Keratinocyte (primary cell): ENCODE measurements around the gene SMARCC1. TPM values are rescaled to one million over a fixed set of nuclear protein-coding genes. Genes with fewer than 3 reads are reported as not detected.

ENCODE experiments used
- DNase-seq: peaks from one replicate; pipeline ENCODE4 v3.0.0-alpha.2; 2011; ENCODE audit warnings: low read depth, missing footprints, low spot score
- FAIRE-seq: peaks from 2 replicates; lab custom pipeline; 2011; peaks lifted over from hg19 to GRCh38; lab: Jason Lieb, UNC
- H2AFZ ChIP-seq: 2 replicates; pipeline ENCODE4 v1.6.0; 2012; ENCODE audit warnings: low read length, control low read depth, inconsistent platforms; ENCODE audit not compliant: control insufficient read depth
- H3K27ac ChIP-seq: 2 replicates; pipeline ENCODE4 v1.5.1; 2011; ENCODE audit warnings: low read length; ENCODE audit not compliant: control insufficient read depth, insufficient read depth
- H3K27me3 ChIP-seq: 3 replicates; pipeline ENCODE4 v1.6.0; 2011; ENCODE audit warnings: low read length; ENCODE audit not compliant: control insufficient read depth, insufficient read depth; ENCODE audit errors: extremely low read depth
- H3K36me3 ChIP-seq, 2 experiments: 2 replicates in 1 of 2; 3 replicates in 1 of 2; pipeline ENCODE4 v1.5.1; 2011; ENCODE audit warnings: low read length in 2 of 2, mild to moderate bottlenecking in 1 of 2; ENCODE audit not compliant: control insufficient read depth in 2 of 2, insufficient read depth in 2 of 2; ENCODE audit errors: extremely low read depth in 1 of 2
- H3K4me1 ChIP-seq: 3 replicates; pipeline ENCODE4 v1.5.1; 2011; ENCODE audit warnings: low read length; ENCODE audit not compliant: control insufficient read depth, insufficient read depth; ENCODE audit errors: extremely low read depth
- H3K4me2 ChIP-seq: 3 replicates; pipeline ENCODE4 v1.6.0; 2011; ENCODE audit warnings: low read depth, low read length; ENCODE audit not compliant: control insufficient read depth, insufficient read depth; ENCODE audit errors: extremely low read depth
- H3K4me3 ChIP-seq, 3 experiments: fragments of 200-600 bp in 1 of 3; sonication (generic) in 1 of 3; 2 replicates in 2 of 3; 3 replicates in 1 of 3; pipeline ENCODE4 v1.5.1; 2011 to 2016; ENCODE audit warnings: low read length in 3 of 3, mild to moderate bottlenecking in 3 of 3, control low read depth in 2 of 3, inconsistent platforms in 1 of 3, low read depth in 1 of 3, mixed read lengths in 1 of 3, mixed run types in 1 of 3, moderate library complexity in 1 of 3; ENCODE audit not compliant: control insufficient read depth in 2 of 3, insufficient read depth in 2 of 3; ENCODE audit errors: extremely low read depth in 1 of 3
- H3K79me2 ChIP-seq: 2 replicates; pipeline ENCODE4 v1.6.0; 2012; ENCODE audit warnings: low read length; ENCODE audit not compliant: control insufficient read depth, insufficient read depth
- H3K9ac ChIP-seq: 3 replicates; pipeline ENCODE4 v1.6.0; 2011; ENCODE audit warnings: low read length; ENCODE audit not compliant: control insufficient read depth, insufficient read depth; ENCODE audit errors: extremely low read depth
- H3K9me1 ChIP-seq: 3 replicates; pipeline ENCODE4 v1.6.0; 2011; ENCODE audit warnings: low read length; ENCODE audit not compliant: control insufficient read depth, insufficient read depth; ENCODE audit errors: extremely low read depth
- H3K9me3 ChIP-seq: 2 replicates; pipeline ENCODE4 v1.5.1; 2012; ENCODE audit warnings: low read depth, low read length; ENCODE audit not compliant: control insufficient read depth
- H4K20me1 ChIP-seq: 3 replicates; pipeline ENCODE4 v1.6.0; 2011; ENCODE audit warnings: low read length; ENCODE audit not compliant: control insufficient read depth, insufficient read depth; ENCODE audit errors: extremely low read depth
- EZH2 ChIP-seq: IDR thresholded peaks from one replicate; pipeline ENCODE4 v1.6.1; 2012; ENCODE audit warnings: inconsistent platforms, mild to moderate bottlenecking, low read length, moderate library complexity
- dilution Hi-C: fragments of 300-500 bp; cut with MboI; formaldehyde crosslinking; loops from one replicate; pipeline ENCODE4 v1.7.0; 2020; ENCODE audit warnings: low sequenced_read_pairs; ENCODE audit not compliant: extremely low pct_ligation_motif_present
- polyA plus RNA-seq, 5 experiments: library from polyadenylated mRNA; depleted of rRNA in 3 of 5; stranded (reverse) in 3 of 5; stranded (forward) in 1 of 5; unstranded in 1 of 5; fragments of >200 nt; gene quantifications; 1 replicate in 1 of 5; 2 replicates in 3 of 5; 3 replicates in 1 of 5; pipeline versions ENCODE4 v1.2.1 to v1.2.3, GENCODE V29; 2011 to 2012; ENCODE audit warnings: missing spikeins in 2 of 5, low read depth in 1 of 5, low replicate concordance in 1 of 5
- TF ChIP-seq, protein P1 (sequence below), 3 experiments: IDR thresholded peaks in 1 of 3; conservative IDR thresholded peaks in 1 of 3; optimal IDR thresholded peaks in 1 of 3; 2 replicates in 2 of 3; 3 replicates in 1 of 3; pipeline versions ENCODE3 to v1.5.1; 2011; ENCODE audit warnings: low read length in 3 of 3, mild to moderate bottlenecking in 3 of 3, moderate library complexity in 2 of 3, control low read depth in 1 of 3, inconsistent platforms in 1 of 3; ENCODE audit not compliant: insufficient read depth in 2 of 3; ENCODE audit errors: extremely low read depth in 1 of 3

SMARCC1 gene
- polyA plus RNA-seq, 1 donor (not counting 4 experiments of a cell fraction or from before 2014, with no cell fraction given), result 39.7 TPM

DNA sequence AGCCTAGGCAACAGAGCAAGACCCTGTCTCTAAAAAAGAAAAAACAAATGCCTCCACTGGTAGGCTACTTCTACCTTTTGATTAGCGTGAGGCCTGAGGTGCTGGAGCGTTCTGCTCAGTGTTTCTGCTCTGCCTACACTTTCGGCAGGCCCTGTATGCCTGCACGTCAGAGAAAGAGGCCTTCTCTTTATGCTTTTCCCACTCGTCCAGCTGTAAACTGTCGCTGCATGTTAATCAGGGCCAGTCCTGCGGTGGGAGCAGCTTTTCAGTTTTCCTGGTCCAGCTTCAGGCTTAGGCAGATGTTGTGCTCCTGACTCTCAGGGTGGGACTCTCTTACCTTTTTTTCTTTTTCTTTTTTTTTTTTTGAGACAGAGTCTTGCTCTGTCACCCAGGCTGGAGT, 228.3 kb downstream of the SMARCC1 start:
- no peak for FAIRE-seq

DNA sequence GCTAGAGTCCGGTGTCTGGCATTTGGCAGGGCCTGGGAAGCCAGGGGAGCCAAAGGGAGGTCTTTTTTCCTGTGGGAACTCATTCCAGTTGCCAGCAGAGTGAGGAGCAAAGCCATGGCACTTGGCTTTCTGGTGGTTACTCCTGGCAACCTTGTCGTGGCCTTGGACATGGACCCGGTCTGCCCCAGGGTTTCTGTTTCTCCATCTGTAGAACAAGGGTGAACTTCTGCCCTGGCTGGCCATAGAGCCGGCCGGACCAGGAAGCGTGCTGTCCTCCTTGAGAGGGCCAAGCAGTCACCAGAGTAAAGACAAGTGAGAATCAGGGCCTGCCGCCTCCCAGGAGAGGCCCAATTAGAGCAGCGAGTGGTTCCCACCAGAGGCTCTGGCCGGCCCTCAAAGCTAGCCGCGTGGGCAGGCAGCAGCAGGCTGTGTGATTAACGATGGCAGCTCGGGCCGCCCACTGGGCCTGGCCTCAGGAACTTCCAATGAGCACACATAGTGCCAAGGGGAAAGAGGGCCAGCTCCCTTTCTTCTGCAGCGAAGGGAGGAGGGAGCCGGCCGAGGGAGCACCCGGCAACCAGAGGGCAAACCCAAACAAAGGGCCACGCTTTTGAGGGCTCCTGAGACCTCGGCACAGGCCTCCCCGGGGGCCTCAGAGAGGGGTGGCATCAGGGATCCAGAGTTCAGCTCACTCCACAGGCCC, 239.1 kb downstream of the SMARCC1 start:
- no peak for DNase-seq
- no peaks in the 10 kb centered on the region for H3K9me1 ChIP-seq
- dilution Hi-C loops, result no loop called here
- no peaks in the 10 kb centered on the region for H3K79me2 ChIP-seq
- no peak overlapping the region for H2AFZ ChIP-seq
- no peak overlapping the region for H3K4me3 ChIP-seq
- no peak overlapping the region for H3K27ac ChIP-seq
- H4K20me1 ChIP-seq, result no peaks in the 10 kb centered on the region
- no peak overlapping the region for H3K9ac ChIP-seq
- no peak for TF ChIP-seq EZH2
- TF ChIP-seq, protein P1, sequence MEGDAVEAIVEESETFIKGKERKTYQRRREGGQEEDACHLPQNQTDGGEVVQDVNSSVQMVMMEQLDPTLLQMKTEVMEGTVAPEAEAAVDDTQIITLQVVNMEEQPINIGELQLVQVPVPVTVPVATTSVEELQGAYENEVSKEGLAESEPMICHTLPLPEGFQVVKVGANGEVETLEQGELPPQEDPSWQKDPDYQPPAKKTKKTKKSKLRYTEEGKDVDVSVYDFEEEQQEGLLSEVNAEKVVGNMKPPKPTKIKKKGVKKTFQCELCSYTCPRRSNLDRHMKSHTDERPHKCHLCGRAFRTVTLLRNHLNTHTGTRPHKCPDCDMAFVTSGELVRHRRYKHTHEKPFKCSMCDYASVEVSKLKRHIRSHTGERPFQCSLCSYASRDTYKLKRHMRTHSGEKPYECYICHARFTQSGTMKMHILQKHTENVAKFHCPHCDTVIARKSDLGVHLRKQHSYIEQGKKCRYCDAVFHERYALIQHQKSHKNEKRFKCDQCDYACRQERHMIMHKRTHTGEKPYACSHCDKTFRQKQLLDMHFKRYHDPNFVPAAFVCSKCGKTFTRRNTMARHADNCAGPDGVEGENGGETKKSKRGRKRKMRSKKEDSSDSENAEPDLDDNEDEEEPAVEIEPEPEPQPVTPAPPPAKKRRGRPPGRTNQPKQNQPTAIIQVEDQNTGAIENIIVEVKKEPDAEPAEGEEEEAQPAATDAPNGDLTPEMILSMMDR (optimal IDR thresholded peaks at IDR 0.05 in 1 of 3, IDR thresholded peaks at IDR 0.05 in 1 of 3, conservative IDR thresholded peaks at IDR 0.05 in 1 of 3; ENCODE audit: extremely low read depth in 1 of 3, insufficient read depth in 2 of 3, low read length in 3 of 3), result no peak
- no peak for FAIRE-seq
- no peaks in the 10 kb centered on the region for H3K4me1 ChIP-seq
- no peak overlapping the region for H3K4me2 ChIP-seq
- no peaks in the 10 kb centered on the region for H3K9me3 ChIP-seq
- H3K36me3 ChIP-seq, result no peaks in the 10 kb centered on the region
- H3K27me3 ChIP-seq, result no peaks in the 10 kb centered on the region

More for the DNA sequence above, 228.3 kb downstream of the SMARCC1 start:
- H4K20me1 ChIP-seq, result no peaks in the 10 kb centered on the region
- dilution Hi-C loops, result no loop called here
- DNase-seq, result no peak
- no peak overlapping the region for H3K4me2 ChIP-seq
- no peaks in the 10 kb centered on the region for H3K36me3 ChIP-seq
- no peak overlapping the region for H3K9ac ChIP-seq
- no peaks in the 10 kb centered on the region for H3K27me3 ChIP-seq
- H3K4me3 ChIP-seq, result no peak overlapping the region
- H3K27ac ChIP-seq, result no peak overlapping the region
- no peak for TF ChIP-seq EZH2
- TF ChIP-seq, protein P1 (optimal IDR thresholded peaks at IDR 0.05 in 1 of 3, IDR thresholded peaks at IDR 0.05 in 1 of 3, conservative IDR thresholded peaks at IDR 0.05 in 1 of 3; ENCODE audit: extremely low read depth in 1 of 3, insufficient read depth in 2 of 3, low read length in 3 of 3), result no peak
- H3K4me1 ChIP-seq, result no peaks in the 10 kb centered on the region
- H2AFZ ChIP-seq, result no peak overlapping the region
- H3K9me3 ChIP-seq, result peaks cover 2% of the 10 kb centered on the region
- no peaks in the 10 kb centered on the region for H3K79me2 ChIP-seq
- H3K9me1 ChIP-seq, result no peaks in the 10 kb centered on the region
